Stimulated activated CD4-positive, alpha-beta T cell treated with anti-CD3 and anti-CD28 coated beads, TNF-alpha, amount 100 ng/mL, for 1 hour (primary cell): ENCODE measurements around the gene NPIPB6.
"Not testable (repeated sequence)": the region's sequence is repeated elsewhere in the genome, so short reads cannot be mapped to it uniquely, and the experiment has no call there.

Source experiments
- DNase-seq, 3 donors: peaks; one replicate each; pipeline ENCODE4 v3.0.0-alpha.2; 2020; ENCODE audit warnings: low read depth in 3 of 3, low spot score in 1 of 3

NPIPB6 gene

GRCh38 chr16:28363408-28363807, at the start of gene NPIPB6:
NPIPB6 (minus strand) TSS chr16:28363508; CDS start chr16:28362822, 686 bp downstream.
- not testable (repeated sequence) for DNase-seq

- not testable (repeated sequence) for DNase-seq
Observed at GRCh38 chr16:28403220-28404072, 40.1 kb upstream of the NPIPB6 start, which contains the start of gene EIF3CL. EIF3CL (minus strand) TSS chr16:28403841; CDS start chr16:28403618, 223 bp downstream.

GRCh38 chr16:28392054-28392453, 28.7 kb upstream of the NPIPB6 start:
- not testable (repeated sequence) for DNase-seq

GRCh38 chr16:28382177-28382867, 19.0 kb upstream of the NPIPB6 start:
- DNase-seq, result not testable (repeated sequence)

- not testable (repeated sequence) for DNase-seq
Observed at GRCh38 chr16:28377822-28378221, 14.5 kb upstream of the NPIPB6 start.

GRCh38 chr16:28377108-28377625, 13.9 kb upstream of the NPIPB6 start:
- DNase-seq, result not testable (repeated sequence)

- DNase-seq, result not testable (repeated sequence)
Observed at GRCh38 chr16:28375115-28375514, 11.8 kb upstream of the NPIPB6 start.

- not testable (repeated sequence) for DNase-seq
Observed at GRCh38 chr16:28374281-28374680, 11.0 kb upstream of the NPIPB6 start.

GRCh38 chr16:28367926-28368325, 4.6 kb upstream of the NPIPB6 start:
- DNase-seq, result not testable (repeated sequence)

GRCh38 chr16:28364268-28365173, 1.2 kb upstream of the NPIPB6 start:
- DNase-seq, result not testable (repeated sequence)

- not testable (repeated sequence) for DNase-seq
Observed at GRCh38 chr16:28362600-28362999, 708 bp downstream of the NPIPB6 start.

- DNase-seq, result not testable (repeated sequence)
Observed at GRCh38 chr16:28338230-28338629, 25.1 kb downstream of the NPIPB6 start.

- DNase-seq, result not testable (repeated sequence)
Observed at GRCh38 chr16:28336940-28337710, 26.2 kb downstream of the NPIPB6 start.

GRCh38 chr16:28335678-28336077, 27.6 kb downstream of the NPIPB6 start:
- DNase-seq, result not testable (repeated sequence)

GRCh38 chr16:28332632-28333031, 30.7 kb downstream of the NPIPB6 start:
- DNase-seq, result not testable (repeated sequence)

- DNase-seq, result not testable (repeated sequence)
Observed at GRCh38 chr16:28330981-28331380, 32.3 kb downstream of the NPIPB6 start.

- DNase-seq, result not testable (repeated sequence)
Observed at GRCh38 chr16:28330232-28330631, 33.1 kb downstream of the NPIPB6 start.

GRCh38 chr16:28326881-28327610, 36.3 kb downstream of the NPIPB6 start:
- peak in 2 of 3 donors; percentile 31 to 53 for DNase-seq

- no peak for DNase-seq
Observed at GRCh38 chr16:28324887-28325279, 38.4 kb downstream of the NPIPB6 start.
